Osteocyte (in vitro differentiated cells): Measurements from ENCODE around the gene OTOR. TPM values are rescaled to one million over a fixed set of nuclear protein-coding genes. Genes with fewer than 3 reads are reported as not detected.

Experiments used
- DNase-seq: peaks from one replicate; pipeline ENCODE4 v3.0.0; 2021; ENCODE audit warnings: mixed read lengths; ENCODE audit not compliant: unreplicated experiment; ENCODE audit errors: extremely low spot score
- H3K27ac Mint-ChIP-seq: one replicate; pipeline ENCODE4 v1.8.0; 2021; ENCODE audit warnings: mild to moderate bottlenecking, mixed read lengths; ENCODE audit not compliant: unreplicated experiment
- H3K27me3 Mint-ChIP-seq: one replicate; pipeline ENCODE4 v1.8.0; 2021; ENCODE audit warnings: mixed read lengths; ENCODE audit not compliant: unreplicated experiment
- H3K36me3 Mint-ChIP-seq: one replicate; pipeline ENCODE4 v1.8.0; 2021; ENCODE audit warnings: mixed read lengths; ENCODE audit not compliant: unreplicated experiment
- H3K4me1 Mint-ChIP-seq: one replicate; pipeline ENCODE4 v1.8.0; 2021; ENCODE audit warnings: mixed read lengths; ENCODE audit not compliant: unreplicated experiment
- H3K4me3 Mint-ChIP-seq: one replicate; pipeline ENCODE4 v1.8.0; 2021; ENCODE audit warnings: mild to moderate bottlenecking, moderate library complexity, mixed read lengths; ENCODE audit not compliant: unreplicated experiment
- H3K9me3 Mint-ChIP-seq: one replicate; pipeline ENCODE4 v1.8.0; 2021; ENCODE audit warnings: mixed read lengths; ENCODE audit not compliant: unreplicated experiment
- CTCF ChIP-seq: fragments of 200-600 bp; sonication (generic); IDR thresholded peaks from 2 replicates; pipeline ENCODE4 v1.5.0; 2021; ENCODE audit warnings: antibody characterized with exemption, mild to moderate bottlenecking, moderate library complexity
- total RNA-seq: library from RNA; stranded (reverse); gene quantifications from 2 replicates; pipeline ENCODE4 v1.2.1, GENCODE V29; 2021

OTOR gene
- total RNA-seq, 1 donor from 2014 or later = not detected

GRCh38 chr20:16708602-16709001 is 39.6 kb upstream of the OTOR start:
- Mint-ChIP-seq H3K9me3 (no peaks in the 10 kb centered on the region), H3K27ac (no peak overlapping the region), H3K27me3 (peaks cover 6% of the 10 kb centered on the region), H3K4me1 (no peaks in the 10 kb centered on the region), H3K36me3 (no peaks in the 10 kb centered on the region), H3K4me3 (no peak overlapping the region)
- no peak for TF ChIP-seq CTCF
- no peak for DNase-seq

- no peak for TF ChIP-seq CTCF
- Mint-ChIP-seq H3K9me3 (no peaks in the 10 kb centered on the region), H3K4me3 (no peak overlapping the region), H3K36me3 (no peaks in the 10 kb centered on the region), H3K27me3 (peaks cover 6% of the 10 kb centered on the region), H3K27ac (no peak overlapping the region), H3K4me1 (no peaks in the 10 kb centered on the region)
- DNase-seq = no peak
These were observed 39.1 kb upstream of the OTOR start for GRCh38 chr20:16709017-16709416.

- H3K27ac Mint-ChIP-seq = no peak overlapping the region
- H3K9me3 Mint-ChIP-seq = no peaks in the 10 kb centered on the region
- H3K27me3 Mint-ChIP-seq = peaks cover 15% of the 10 kb centered on the region
- no peak for DNase-seq
- H3K36me3 Mint-ChIP-seq = no peaks in the 10 kb centered on the region
- TF ChIP-seq CTCF = no peak
- no peak overlapping the region for H3K4me3 Mint-ChIP-seq
- H3K4me1 Mint-ChIP-seq = no peaks in the 10 kb centered on the region
These were observed 37.4 kb upstream of the OTOR start for GRCh38 chr20:16710781-16711180.

GRCh38 chr20:16711661-16712258 is 36.4 kb upstream of the OTOR start:
- Mint-ChIP-seq H3K27ac (no peak overlapping the region), H3K4me3 (no peak overlapping the region), H3K36me3 (no peaks in the 10 kb centered on the region), H3K9me3 (no peaks in the 10 kb centered on the region), H3K4me1 (no peaks in the 10 kb centered on the region), H3K27me3 (peaks cover 19% of the 10 kb centered on the region)
- DNase-seq = no peak
- TF ChIP-seq CTCF = no peak

- TF ChIP-seq CTCF = no peak
- H3K27ac Mint-ChIP-seq = no peak overlapping the region
- H3K4me1 Mint-ChIP-seq = no peaks in the 10 kb centered on the region
- no peak overlapping the region for H3K4me3 Mint-ChIP-seq
- H3K9me3 Mint-ChIP-seq = no peaks in the 10 kb centered on the region
- H3K27me3 Mint-ChIP-seq = peaks cover 19% of the 10 kb centered on the region
- no peak for DNase-seq
- no peaks in the 10 kb centered on the region for H3K36me3 Mint-ChIP-seq
These were observed 35.6 kb upstream of the OTOR start for GRCh38 chr20:16712511-16712947.
